NCI-H526 treated with DMSO at 0.1 percent for 48 hours (cell line): ENCODE results near the gene ITGA3.

Experiments used
- DNase-seq: peaks from one replicate; lab custom pipeline; 2025; lab: John Stamatoyannopoulos, UW

The ITGA3 gene

DNA sequence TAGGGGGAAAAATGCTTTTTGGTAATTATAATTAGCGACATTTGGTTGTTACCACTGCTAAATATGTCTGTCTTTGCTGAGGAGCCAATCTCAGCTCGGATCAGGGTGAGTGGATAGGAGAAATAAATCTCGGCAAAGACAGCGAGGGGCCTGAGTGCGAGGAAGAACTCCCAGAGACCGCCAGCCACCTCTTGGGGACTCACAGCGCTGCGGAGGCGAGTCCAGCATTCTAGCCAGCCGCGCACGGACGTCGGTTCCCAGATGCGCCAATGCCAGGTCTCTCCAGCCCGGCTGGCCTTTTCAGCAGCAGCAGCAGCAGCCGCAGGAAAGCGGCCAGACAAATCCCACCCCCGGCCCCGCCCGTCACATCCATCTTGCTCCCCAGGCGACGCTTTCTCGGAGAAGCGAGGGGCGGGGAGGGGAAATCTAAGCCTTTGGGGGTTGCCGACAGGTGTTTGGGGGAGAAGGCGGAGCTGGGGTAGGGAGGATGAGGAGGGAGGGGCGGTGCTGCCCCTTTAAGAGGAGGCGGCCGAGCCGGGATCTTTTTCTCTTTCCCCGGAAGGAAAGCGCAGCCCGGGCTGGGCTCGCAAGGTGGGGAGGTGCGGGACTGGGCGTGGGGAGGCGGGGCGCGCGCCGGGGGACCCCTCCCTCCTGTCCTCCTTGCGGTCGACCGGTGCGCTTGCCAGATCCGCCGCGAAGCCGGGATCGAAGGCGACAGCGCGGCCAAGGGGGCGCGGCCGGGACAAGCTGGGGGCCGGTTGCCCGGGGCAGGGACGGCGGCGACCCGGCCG is at the start of gene ITGA3:
Gene ITGA3, plus strand, starts transcription at position 685 of the 791 bp plus-strand sequence. CDS start 330 bp downstream, outside the sequence.
- DNase-seq, result peak; percentile 83

DNA sequence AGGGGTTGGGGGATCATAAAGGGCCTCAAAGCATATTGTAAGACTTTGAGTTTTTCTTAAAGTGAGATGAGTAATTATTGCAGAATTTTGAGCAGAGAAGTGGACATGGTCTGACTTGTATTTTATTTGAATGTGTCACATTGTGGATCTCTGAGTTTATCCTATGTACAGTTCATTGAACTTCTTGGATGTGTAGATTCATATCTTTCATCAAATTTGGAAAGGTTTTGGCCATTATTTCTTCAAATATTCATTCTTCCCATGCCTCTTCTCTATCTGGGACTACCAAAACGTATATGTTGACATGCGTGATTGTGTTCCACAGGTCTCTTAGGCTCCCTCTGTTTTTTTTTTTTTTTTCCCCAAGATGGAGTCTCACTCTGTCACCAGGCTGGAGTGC is 46.6 kb upstream of the ITGA3 start:
- no peak for DNase-seq

DNA sequence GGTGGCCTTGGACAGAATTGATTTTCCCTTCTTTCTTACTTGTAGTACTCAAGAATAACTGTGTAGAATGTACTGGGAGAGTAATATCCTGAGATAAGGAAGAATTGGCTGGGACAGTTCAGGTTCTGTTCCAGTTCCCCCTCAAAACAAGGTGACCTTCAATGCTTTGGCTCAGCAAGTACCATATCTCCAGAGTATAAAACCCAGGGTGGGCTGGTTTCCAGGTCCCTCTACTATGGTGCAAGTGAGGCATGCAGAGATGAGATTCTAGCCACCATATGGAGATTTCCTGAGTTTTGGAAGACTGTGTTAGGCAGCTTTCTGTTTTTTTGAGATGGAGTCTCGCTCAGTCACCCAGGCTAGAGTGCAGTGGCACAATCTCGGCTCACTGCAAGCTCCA is 42.8 kb upstream of the ITGA3 start:
- DNase-seq, result no peak

DNA sequence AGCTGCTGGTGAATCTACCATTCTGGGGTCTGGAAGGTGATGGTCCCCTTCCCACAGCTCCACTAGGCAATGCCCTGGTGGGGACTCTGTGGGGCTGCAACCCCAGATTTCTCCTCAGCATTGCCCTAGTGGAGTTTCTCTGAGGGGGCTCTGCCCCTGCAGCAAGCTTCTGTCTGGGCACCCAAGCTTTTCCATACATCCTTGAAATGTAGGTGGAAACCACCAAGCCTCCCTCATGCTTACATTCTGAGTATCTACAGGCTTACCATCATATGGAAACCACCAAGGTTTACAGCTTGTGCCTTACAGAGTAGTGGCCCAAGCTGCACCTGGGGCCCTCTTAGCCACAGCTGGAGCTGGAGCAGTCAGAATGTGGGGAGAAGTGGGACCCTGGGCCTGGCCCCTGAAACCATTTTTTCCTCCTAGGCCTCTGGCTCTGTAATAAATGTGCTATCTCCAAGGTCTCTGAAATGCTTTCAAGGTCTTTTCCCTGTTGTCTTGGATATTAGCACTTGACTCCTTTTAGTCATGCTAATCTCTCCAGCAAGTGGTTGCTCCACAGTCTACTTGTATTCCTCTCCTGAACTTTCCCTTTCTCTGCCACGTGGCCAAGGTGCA is 41.3 kb upstream of the ITGA3 start:
- DNase-seq, result no peak

DNA sequence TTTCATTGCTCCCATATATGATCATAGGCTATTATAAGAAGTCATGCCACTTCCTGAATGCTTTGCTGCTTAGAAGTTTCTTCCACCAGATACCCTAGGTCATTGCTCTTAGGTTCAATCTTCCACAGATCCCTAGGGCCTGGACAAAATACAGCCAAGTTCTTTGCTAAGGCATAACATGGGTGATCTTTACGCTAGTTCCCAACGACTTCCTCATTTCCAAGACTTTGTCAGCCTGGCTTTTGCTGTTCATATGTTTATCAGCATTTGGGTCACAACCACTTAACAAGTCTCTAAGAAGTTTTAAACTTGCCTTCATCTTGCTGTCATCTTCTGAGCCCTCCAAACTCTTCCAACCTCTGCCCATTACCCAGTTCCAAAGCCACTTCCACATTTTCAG is 40.8 kb upstream of the ITGA3 start:
- no peak for DNase-seq

DNA sequence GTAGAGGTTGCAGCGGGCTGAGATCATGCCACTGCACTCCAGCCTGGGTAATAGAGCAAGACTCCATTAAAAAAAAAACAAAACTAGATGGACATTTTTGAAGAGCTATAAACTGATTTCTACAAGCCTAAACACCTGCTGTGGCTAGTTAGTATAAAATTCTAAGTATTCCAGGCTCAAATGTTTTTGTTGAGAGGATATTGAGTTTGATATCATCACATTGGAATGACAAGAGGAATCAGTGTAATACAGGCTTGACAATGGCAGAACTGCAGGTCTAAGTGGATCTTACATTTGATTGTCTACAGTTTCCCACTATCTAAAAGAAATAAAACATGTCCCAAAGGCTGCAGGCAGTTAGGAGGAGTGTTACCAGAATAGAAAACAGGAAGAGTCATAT is 37.0 kb upstream of the ITGA3 start:
- no peak for DNase-seq

DNA sequence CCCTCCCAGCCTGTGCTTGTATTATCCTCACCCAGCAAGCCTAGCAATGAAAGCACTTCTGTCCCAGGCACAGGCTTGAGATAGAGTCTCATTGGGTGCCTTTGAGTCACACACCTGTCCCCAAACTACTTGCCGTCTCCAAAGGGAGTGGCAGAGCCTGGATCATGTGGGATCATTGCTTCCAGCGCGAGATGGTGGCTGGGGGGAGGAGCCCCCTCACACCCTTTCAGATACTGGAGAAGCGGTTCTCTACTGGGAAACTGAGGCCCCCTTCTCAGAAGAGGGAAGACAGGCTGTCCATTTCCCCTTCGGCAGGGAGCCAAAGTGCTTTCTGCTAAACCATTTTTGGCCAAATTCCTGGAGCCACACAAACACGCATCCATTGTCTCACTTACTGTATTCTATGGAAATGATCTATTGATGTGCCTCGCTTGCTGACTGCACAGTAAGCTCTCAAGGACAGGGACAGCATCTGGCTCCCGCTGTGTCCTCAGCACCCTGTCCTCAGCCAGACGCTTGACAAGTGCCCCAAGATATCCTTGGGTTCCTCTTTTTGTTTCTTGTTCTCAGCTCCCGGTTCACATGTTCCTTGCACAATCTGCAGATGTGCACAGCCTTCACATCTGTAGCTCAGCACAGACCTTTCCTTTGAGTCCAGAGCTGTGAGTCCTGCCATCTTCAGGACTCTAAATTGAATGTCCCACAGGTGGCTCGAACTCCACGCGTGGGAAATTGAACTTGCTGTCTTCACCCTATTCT is 34.9 kb upstream of the ITGA3 start:
- DNase-seq, result no peak

DNA sequence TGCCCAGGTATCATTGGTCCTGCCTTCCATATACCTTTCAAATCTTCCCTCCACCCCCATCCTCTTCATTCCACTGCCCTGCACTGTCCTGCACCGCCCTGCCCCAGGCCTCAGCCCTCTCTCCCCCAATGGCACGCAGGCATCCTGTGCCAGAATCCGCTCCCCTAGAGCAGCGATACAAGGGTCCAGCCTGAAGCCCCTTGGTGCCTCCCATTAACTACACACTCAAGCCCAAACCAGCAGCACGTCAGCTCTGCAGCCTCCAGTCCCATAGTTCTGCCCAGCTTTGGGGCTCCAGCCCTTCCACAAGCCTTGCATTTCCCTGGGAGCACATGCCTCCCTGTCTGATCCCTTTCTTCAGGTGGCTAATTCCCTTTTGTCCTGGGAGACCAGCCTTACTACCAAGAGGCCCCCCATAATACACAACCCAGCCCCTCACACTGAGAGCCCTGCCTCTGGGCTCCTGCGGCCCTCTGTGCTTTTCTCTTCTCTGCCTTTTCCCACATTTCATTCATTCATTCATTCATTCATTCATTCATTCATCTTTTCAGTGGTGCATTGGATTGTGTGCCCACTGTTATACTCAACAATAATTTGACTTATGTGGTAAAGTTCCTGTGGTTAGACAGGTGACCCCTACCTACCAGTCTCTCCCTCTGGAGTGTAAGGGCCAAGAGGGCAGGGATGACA is 34.1 kb upstream of the ITGA3 start:
- DNase-seq, result no peak

DNA sequence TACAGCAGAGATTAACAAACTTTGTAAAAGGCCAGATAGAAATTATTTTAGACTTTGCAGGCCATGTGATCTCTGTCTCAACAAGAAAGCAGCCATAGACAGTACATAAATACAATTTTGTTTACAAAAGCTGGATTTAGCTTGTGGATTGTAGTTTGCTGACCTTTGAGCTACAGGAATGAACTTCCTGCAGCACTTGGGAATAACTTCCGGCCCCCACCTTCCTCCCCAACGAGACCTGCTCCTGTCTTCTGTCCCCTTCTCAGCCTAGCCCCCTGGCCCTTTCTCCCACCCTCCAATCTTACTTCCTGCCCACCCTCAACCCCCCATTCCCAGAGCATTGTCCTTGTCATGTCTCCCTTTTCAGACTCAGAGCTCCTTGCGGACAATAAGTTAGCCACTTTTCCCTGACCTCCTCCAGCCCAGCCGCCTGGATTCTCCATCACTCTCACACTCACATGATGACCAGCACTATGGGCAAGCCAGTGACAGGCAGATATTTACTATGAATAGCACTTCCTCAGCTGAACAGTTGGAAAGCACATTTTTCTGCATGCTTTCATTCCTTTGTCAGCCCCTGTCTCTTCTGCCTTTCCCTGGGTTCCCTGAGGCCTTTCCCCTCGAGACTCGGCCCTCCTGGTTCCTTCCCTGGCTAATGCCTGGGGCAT is 33.3 kb upstream of the ITGA3 start:
- DNase-seq, result no peak

DNA sequence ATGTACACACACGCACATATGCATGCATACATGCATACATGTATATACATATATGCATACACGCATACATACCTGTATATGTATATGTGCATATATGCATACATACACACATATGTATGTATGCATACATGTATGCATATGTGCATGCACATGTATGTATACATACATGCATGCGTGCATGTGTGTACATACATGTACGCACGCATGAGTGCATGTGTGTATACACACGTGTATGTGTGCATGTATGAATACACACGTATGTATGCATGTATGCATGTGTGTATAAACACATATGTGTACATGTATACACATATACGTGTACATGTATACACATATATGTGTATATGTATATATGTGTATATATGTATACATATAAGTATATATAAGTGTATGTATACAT is 32.4 kb upstream of the ITGA3 start:
- DNase-seq, result no peak

DNA sequence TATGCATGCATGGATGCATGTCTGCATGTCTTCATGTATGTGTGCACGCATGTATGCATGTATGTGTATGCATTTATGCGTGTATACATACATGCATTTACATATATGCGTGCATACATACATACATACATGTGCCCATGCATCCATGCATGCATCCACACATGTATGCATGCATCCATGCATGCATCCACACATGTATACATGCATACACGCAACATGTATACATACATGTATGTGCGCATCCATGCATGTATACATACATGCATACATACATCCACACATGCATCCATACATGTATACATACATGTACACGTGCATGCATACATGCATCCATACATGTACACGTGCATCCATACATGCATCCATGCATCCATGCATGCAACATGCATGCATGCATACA is 31.1 kb upstream of the ITGA3 start:
- no peak for DNase-seq

DNA sequence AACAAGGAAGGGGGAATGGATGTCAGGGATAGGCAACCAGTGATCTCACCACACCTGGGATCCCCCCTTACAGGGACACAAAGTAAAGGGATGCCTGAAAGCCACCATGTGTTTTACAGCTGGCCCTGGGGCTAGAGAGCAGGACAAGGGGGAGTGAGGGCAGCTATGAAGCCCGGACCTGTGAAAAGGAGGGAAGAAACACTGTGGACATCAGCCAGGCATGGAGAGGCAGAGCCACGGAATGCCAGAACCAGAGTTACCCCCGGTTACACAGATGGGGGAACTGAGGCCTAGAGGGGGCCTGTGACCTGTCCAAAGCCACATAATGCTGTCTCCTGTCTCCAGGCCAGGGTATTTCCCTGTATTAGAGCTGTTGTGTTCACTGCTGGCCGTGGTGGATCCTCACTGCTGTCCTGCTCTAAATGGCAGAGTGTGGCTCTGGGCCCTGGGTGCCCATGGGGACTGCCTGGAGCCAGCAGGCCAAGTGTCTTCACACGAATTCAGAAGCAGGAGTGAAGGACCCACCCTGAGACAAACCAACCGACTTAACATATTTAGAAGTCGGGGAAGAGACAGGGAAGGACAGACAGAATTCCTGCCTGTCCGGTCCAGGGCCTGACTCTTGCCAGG is 29.7 kb upstream of the ITGA3 start:
- DNase-seq, result no peak

DNA sequence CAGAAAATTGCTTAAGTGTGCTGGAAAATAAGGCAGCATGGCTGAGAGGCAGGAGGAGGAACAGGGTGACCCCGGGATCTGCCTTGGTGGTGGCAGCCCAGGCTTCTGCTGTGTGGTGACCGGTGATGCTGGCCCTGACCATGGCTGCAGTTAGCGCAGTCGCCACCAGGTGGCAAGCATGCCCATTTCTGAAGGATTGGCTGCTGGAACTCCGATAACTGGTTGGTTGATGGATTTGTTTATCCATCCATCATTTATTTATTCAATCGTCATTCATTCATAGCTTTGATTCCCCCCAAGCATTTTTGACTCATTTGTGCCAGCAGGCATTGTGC is 29.1 kb upstream of the ITGA3 start:
- peak; percentile 54 for DNase-seq

DNA sequence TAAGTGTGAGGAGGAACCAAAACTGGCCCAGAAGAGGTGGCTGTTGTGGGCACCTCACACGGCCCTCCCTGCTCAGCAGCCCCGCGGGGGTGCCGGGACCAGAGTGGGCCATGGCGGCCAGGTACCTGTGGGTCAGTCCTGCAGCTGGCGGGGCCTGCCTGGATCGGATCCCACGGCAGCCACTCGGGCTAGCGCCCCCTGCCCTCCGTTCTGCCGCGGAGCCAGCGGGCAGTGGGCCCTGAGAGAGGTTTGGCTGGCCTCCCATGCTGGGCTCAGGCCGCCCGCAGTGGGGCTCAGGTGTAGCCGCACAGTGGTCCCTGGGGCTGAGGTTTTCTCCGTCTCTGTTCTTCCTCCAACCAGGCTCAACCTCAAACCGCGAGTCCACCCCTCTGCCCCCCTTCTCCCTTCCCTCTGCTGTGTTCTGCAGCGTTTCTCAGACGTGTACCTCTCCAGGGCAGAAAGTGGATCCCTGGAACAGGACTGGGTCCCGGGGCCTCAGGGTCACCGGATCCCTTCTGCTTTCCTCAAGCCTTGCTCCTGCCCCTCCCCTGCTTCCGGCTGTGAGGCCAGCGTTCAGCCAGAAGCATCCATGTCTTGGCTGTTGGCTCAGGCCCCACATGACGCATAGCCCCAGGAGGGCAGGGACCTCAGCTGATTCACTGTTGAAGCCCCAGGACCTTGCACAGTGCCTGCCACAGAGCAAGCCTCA is 28.6 kb upstream of the ITGA3 start:
- DNase-seq, result no peak

DNA sequence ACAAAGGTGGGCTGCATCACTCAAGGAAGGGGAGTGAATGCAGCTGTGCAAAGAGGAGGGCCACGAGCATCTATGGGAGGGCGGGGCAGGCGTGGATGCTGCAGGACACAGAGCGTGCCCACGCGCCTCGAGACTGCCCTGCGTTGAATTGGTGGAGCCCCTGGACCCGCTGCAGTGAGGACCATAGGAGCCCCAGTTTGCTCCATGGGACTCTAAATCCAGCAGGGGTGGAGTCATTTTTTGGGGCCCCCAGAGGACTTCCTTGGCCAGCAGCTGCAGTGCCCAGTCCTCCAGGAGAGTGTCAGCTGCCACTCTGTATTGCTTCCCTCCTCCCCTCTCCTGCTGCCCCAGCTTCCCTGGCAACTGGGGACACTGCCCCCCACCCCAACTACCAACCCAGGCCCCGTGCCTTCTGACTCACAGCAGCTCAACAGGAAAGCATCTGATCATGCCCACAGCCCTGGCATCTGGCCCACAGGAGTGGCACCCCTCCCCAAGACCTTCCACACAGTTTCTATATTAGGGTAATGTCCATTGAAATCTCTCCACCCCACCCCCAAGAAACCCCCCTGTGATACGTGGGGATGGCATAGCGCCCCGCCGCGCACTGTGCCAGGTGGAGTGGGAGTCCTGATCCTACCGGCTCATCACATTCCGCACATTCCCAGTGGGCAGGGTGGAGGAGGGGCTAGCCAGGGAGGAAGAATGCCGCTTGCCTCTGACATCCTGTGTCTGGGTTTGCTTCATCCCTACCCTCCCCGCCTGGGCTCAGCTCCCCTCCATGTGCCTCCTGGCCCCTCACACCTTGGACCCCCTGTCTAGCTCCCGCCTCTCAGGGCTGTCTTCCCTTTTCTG is 27.8 kb upstream of the ITGA3 start:
- DNase-seq, result no peak

DNA sequence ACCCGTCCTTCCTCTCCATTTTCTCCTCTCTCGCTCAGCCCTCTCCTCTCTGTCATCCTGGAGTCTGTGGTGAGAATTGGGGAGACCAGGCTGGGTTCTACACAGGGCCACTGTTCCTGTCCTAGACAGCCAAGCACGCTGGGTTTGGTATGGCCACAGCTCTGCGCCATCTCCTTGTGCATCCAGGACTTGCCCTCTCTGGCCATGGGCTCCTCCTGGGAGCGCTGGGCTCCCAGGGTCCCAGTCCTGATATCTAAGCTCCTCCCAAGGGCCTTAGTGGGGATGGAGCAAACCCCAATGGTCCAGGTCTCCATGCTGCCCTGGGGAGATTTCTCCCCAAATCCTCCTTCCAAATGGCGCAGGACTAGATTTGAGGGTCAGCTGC is 27.2 kb upstream of the ITGA3 start:
- DNase-seq, result no peak

DNA sequence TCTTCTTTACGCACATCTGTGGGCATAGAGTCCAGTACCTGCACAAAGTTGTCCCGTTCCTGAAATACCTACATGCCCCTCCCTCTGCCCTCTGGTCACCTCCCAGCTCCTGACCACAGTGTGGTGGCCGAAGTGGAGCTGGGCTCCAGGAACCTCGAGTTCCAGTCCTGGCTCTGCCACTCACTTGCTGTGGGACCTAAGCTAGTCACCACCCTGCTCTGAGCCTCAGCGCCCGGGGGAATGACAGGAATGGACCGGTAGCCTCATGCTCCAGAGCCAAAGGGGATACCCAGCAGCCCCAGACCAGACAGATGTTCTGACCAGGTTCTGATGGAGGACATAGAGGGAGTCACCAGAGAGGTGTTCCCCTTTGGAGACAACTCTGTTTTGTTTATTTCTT is 26.7 kb upstream of the ITGA3 start:
- DNase-seq, result no peak

DNA sequence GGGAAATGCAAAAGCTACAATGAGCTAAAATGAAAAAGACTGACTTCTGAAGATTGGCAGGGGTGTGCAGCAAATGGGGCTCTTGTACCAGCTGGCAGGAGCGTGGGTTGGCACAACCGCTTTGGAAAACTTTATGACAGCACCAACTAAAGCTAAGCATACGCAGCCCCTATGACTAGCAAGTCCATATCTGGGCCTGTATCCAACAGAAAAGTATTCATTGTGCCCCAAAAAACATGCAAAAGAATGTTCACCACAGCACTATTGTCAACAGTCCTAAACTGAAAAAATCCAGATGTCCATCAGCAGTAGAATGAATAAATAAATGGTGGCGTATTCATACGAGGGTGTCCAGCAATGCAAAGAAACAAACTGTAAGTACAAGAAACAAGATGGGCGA is 22.6 kb upstream of the ITGA3 start:
- no peak for DNase-seq

DNA sequence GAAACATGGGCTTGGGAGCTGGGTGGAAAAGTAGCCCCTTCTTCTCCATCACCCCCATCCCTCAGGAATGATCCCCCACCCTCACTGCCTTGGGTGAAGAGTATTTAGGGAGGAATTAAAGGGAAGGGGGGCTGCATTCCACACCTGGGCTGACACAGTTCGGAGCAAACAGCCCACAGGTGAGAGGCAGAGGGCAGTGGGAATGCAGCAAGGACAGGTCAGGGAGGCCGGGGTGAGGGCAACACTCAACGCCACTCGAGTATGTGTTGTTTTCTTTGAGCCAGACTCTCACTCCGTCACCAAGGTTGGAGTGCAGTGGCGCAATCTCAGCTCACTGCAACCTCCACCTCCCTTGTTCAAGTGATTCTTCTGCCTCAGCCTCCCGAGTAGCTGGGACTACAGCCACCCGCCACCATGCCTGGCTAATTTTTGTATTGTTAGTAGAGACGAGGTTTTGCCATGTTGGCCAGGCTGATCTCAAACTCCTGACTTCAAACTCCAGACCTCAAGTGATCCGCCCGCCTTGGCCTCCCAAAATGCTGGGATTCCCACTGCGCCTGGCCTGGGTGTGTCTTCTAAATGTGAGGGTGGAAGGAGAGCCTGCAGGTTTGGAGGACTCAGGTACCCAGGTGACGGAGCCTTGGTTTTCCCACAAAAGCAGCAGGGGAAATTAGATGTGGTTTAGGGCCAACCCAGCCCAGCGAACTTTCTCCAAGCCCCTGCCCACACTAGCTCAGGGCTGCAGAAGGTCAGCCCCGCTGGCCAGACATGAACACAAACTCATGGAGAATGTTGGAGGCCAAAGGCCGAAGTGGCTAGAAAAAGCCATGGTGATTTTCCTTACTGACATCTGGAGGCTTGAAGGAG is 21.2 kb upstream of the ITGA3 start:
- no peak for DNase-seq
